HCT116 (cell line): ENCODE results near the gene CABP2. TPM values are rescaled to one million over a fixed set of nuclear protein-coding genes. Genes with fewer than 3 reads are reported as not detected.
A peak's percentile ranks its signal among the peaks of the same experiment; 100 is the strongest.

Experiments
- ATAC-seq: fragments of 200-7000 bp; cut with Tn5 transposase; 2 replicates; pipeline ENCODE4 v1.9.1; 2020; ENCODE audit warnings: mild to moderate bottlenecking, moderate library complexity
- BruUV-seq: library from RNA; stranded (reverse); fragments of 400-500 nt; replicated peaks from 2 replicates; lab custom pipeline; 2021; lab: Mats Ljungman, UMichigan
- CTCF ChIA-PET: fragments of 300-600 bp; sonication (Branson Sonifier 250); formaldehyde crosslinking; loops from one replicate; lab custom pipeline; 2021; ENCODE audit warnings: antibody characterized with exemption; lab: Charles Lee
- POLR2A ChIA-PET: fragments of 300-600, 350-600 bp; sonication (Branson Sonifier 250); formaldehyde crosslinking; loops from one replicate; lab custom pipeline; 2021; ENCODE audit warnings: antibody characterized with exemption; lab: Charles Lee
- RAD21 ChIA-PET, 2 experiments: fragments of 300-600 bp; sonication (Branson Sonifier 250); formaldehyde crosslinking; loops; one replicate each; lab custom pipeline; 2023; ENCODE audit warnings: low total read pairs in 2 of 2; ENCODE audit not compliant: uncharacterized antibody in 2 of 2, unreplicated experiment in 2 of 2, low non-redundant PET in 1 of 2; lab: Charles Lee
- DNase-seq: peaks from one replicate; pipeline ENCODE4 v3.0.0-alpha.2; 2010; ENCODE audit warnings: low read depth, low spot score
- H2AFZ ChIP-seq: fragments of 200-600 bp; shearing (Covaris generic), sonication (generic); 2 replicates; pipeline ENCODE4 v1.6.1; 2017; ENCODE audit warnings: low read depth, mixed run types, mixed read lengths, antibody characterized with exemption, low read length; ENCODE audit not compliant: poor library complexity, severe bottlenecking
- H3K27ac ChIP-seq: 2 replicates; pipeline ENCODE4 v1.5.1; 2012; ENCODE audit warnings: low read depth, low read length
- H3K27me3 ChIP-seq: fragments of 200-600 bp; sonication (generic); 2 replicates; pipeline ENCODE4 v1.6.1; 2016; ENCODE audit warnings: mixed run types, low read length, mixed read lengths; ENCODE audit not compliant: insufficient read depth
- H3K36me3 ChIP-seq, 2 experiments: fragments of 200-500 bp in 1 of 2; fragments of 200-600 bp in 1 of 2; sonication (Bioruptor generic) in 1 of 2; sonication (generic) in 1 of 2; 2 replicates each; pipeline versions ENCODE4 v1.5.1 to v1.6.1; 2014 to 2016; ENCODE audit warnings: low read length in 2 of 2, inconsistent platforms in 1 of 2, mixed read lengths in 1 of 2, mixed run types in 1 of 2; ENCODE audit not compliant: insufficient read depth in 2 of 2, control insufficient read depth in 1 of 2
- H3K4me1 ChIP-seq, 2 experiments: fragments of 200-600 bp in 1 of 2; sonication (generic) in 1 of 2; 2 replicates each; pipeline versions ENCODE4 v1.5.1 to v1.6.1; 2012 to 2017; ENCODE audit warnings: low read length in 2 of 2, inconsistent platforms in 1 of 2, mild to moderate bottlenecking in 1 of 2, mixed read lengths in 1 of 2, mixed run types in 1 of 2, moderate library complexity in 1 of 2; ENCODE audit not compliant: insufficient read depth in 2 of 2, control insufficient read depth in 1 of 2
- H3K4me2 ChIP-seq: fragments of 200-600 bp; sonication (generic); 2 replicates; pipeline ENCODE4 v1.6.1; 2017; ENCODE audit warnings: mixed run types, low read length, mixed read lengths
- H3K4me3 ChIP-seq, 2 experiments: fragments of 200-600 bp in 1 of 2; sonication (generic) in 1 of 2; replicated peaks in 1 of 2; 2 replicates each; pipeline ENCODE4 v1.5.1; 2011 to 2016; ENCODE audit warnings: low read length in 2 of 2, control low read depth in 1 of 2, low read depth in 1 of 2, mild to moderate bottlenecking in 1 of 2, mixed read lengths in 1 of 2, mixed run types in 1 of 2
- H3K79me2 ChIP-seq: fragments of 200-600 bp; sonication (generic); 2 replicates; pipeline ENCODE4 v1.6.1; 2017; ENCODE audit warnings: mild to moderate bottlenecking, mixed run types, low read length, moderate library complexity, mixed read lengths; ENCODE audit not compliant: insufficient read depth
- H3K9ac ChIP-seq: fragments of 200-600 bp; sonication (generic); 2 replicates; pipeline ENCODE4 v1.6.1; 2016; ENCODE audit warnings: low read length, mixed read lengths
- H3K9me2 ChIP-seq: fragments of 200-600 bp; sonication (generic), shearing (Covaris generic); 2 replicates; pipeline ENCODE4 v1.6.1; 2017; ENCODE audit warnings: mixed run types, mild to moderate bottlenecking, moderate library complexity; ENCODE audit not compliant: insufficient read depth
- H3K9me3 ChIP-seq, 2 experiments: fragments of 200-500 bp in 1 of 2; fragments of 200-600 bp in 1 of 2; sonication (Bioruptor generic) in 1 of 2; sonication (generic) in 1 of 2; 2 replicates each; pipeline ENCODE4 v1.6.1; 2014 to 2017; ENCODE audit warnings: low read length in 2 of 2, mixed read lengths in 2 of 2, inconsistent platforms in 1 of 2, low read depth in 1 of 2, mild to moderate bottlenecking in 1 of 2, mixed run types in 1 of 2, moderate library complexity in 1 of 2; ENCODE audit not compliant: control insufficient read depth in 1 of 2, insufficient read depth in 1 of 2
- H4K20me1 ChIP-seq: fragments of 200-600 bp; sonication (generic), shearing (Covaris generic); 2 replicates; pipeline ENCODE4 v1.6.1; 2017; ENCODE audit warnings: mixed run types, mild to moderate bottlenecking, moderate library complexity; ENCODE audit not compliant: insufficient read depth
- CBX3 ChIP-seq: IDR thresholded peaks from 2 replicates; pipeline ENCODE4 v1.6.1; 2012; ENCODE audit warnings: low read depth
- EZH2phosphoT487 ChIP-seq: fragments of 200-600 bp; IDR thresholded peaks from 2 replicates; pipeline ENCODE4 v1.6.1; 2018; ENCODE audit warnings: antibody characterized with exemption, borderline replicate concordance
- POLR2AphosphoS5 ChIP-seq: IDR thresholded peaks from 2 replicates; pipeline ENCODE4 v1.6.1; 2011; ENCODE audit warnings: mild to moderate bottlenecking, low read depth, low read length, moderate library complexity
- RAD21 ChIP-seq: IDR thresholded peaks from 2 replicates; pipeline ENCODE4 v1.6.1; 2012; ENCODE audit warnings: low read depth, mild to moderate bottlenecking
- REST ChIP-seq: IDR thresholded peaks from 2 replicates; pipeline ENCODE4 v1.6.1; 2012; ENCODE audit warnings: low read depth
- SP1 ChIP-seq: IDR thresholded peaks from 2 replicates; pipeline ENCODE4 v1.6.1; 2012; ENCODE audit warnings: low read depth
- TCF7L2 ChIP-seq: IDR thresholded peaks from 2 replicates; pipeline ENCODE4 v1.7.0; 2011; ENCODE audit warnings: borderline replicate concordance, inconsistent platforms; ENCODE audit not compliant: insufficient read depth, insufficient read length; ENCODE audit errors: extremely low read depth
- YY1 ChIP-seq: IDR thresholded peaks from 2 replicates; pipeline ENCODE4 v1.6.1; 2011; ENCODE audit warnings: low read length, low read depth, moderate library complexity, mild to moderate bottlenecking; ENCODE audit not compliant: insufficient replicate concordance; ENCODE audit errors: extremely low read depth
- ZBTB33 ChIP-seq: IDR thresholded peaks from 2 replicates; pipeline ENCODE4 v1.6.1; 2011; ENCODE audit warnings: mild to moderate bottlenecking, low read length, moderate library complexity; ENCODE audit not compliant: insufficient replicate concordance; ENCODE audit errors: extremely low read depth
- ZFX ChIP-seq: fragments of 450-650 bp; IDR thresholded peaks from 2 replicates; pipeline ENCODE4 v1.6.1; 2017
- intact Hi-C: fragments of 100-400 bp; cut with micrococcal nuclease; formaldehyde crosslinking; loops from 2 replicates; pipeline ENCODE4 v1.10.0; 2022
- total RNA-seq: library from RNA; stranded (reverse); gene quantifications from one replicate; pipeline ENCODE4 v1.2.1, GENCODE V29; 2021; ENCODE audit not compliant: unreplicated experiment

The CABP2 gene
- total RNA-seq, 1 experiment from 2014 or later, result not detected

GRCh38 chr11:67491276-67492068, 31.8 kb downstream of the CABP2 start (continued):
- TF ChIP-seq REST (no peak), SP1 (no peak), YY1 (no peak)

GRCh38 chr11:67490727-67491065, 32.5 kb downstream of the CABP2 start:
- H3K4me3 ChIP-seq, result no peak overlapping the region
- no peak for DNase-seq
- H3K9me3 ChIP-seq, result no peaks in the 10 kb centered on the region
- ChIA-PET CTCF (no interaction called here), POLR2A (no interaction called here), RAD21 (no interaction called here)
- no peaks in the 10 kb centered on the region for H3K9me2 ChIP-seq
- H3K79me2 ChIP-seq, result no peaks in the 10 kb centered on the region
- intact Hi-C loops, result no loop called here
- no peak overlapping the region for H3K4me2 ChIP-seq
- no peak overlapping the region for H2AFZ ChIP-seq
- peaks cover 0 to under 1% of the 10 kb centered on the region in 2 experiments; a peak in 2 of 4 replicates for H3K36me3 ChIP-seq
- peaks cover 7 to 11% of the 10 kb centered on the region in 2 experiments; a peak in 3 of 4 replicates for H3K4me1 ChIP-seq
- no peak overlapping the region for H3K9ac ChIP-seq
- no peak overlapping the region for H3K27ac ChIP-seq
- BruUV-seq, result no TSS peak
- no peaks in the 10 kb centered on the region for H4K20me1 ChIP-seq
- ATAC-seq, result no peak
- TF ChIP-seq EZH2phosphoT487, result no peak
- no peak for TF ChIP-seq CBX3
- TF ChIP-seq ZFX, result no peak
- TF ChIP-seq POLR2AphosphoS5, result 0 out of 2 replicates have a peak, but pooled peaks have one; percentile 17
- no peak for TF ChIP-seq TCF7L2
- TF ChIP-seq RAD21, result no peak
- TF ChIP-seq YY1, result no peak
- no peak for TF ChIP-seq ZBTB33
- no peaks in the 10 kb centered on the region for H3K27me3 ChIP-seq
